Measurements from ENCODE around the gene PTOV1. TPM values are rescaled to one million over a fixed set of nuclear protein-coding genes. Genes with fewer than 3 reads are reported as not detected.

PTOV1 gene
- total and polyA plus RNA-seq, 2 donors (not counting 1 experiment from before 2014, with no cell fraction given) = 144 to 230 TPM

DNA sequence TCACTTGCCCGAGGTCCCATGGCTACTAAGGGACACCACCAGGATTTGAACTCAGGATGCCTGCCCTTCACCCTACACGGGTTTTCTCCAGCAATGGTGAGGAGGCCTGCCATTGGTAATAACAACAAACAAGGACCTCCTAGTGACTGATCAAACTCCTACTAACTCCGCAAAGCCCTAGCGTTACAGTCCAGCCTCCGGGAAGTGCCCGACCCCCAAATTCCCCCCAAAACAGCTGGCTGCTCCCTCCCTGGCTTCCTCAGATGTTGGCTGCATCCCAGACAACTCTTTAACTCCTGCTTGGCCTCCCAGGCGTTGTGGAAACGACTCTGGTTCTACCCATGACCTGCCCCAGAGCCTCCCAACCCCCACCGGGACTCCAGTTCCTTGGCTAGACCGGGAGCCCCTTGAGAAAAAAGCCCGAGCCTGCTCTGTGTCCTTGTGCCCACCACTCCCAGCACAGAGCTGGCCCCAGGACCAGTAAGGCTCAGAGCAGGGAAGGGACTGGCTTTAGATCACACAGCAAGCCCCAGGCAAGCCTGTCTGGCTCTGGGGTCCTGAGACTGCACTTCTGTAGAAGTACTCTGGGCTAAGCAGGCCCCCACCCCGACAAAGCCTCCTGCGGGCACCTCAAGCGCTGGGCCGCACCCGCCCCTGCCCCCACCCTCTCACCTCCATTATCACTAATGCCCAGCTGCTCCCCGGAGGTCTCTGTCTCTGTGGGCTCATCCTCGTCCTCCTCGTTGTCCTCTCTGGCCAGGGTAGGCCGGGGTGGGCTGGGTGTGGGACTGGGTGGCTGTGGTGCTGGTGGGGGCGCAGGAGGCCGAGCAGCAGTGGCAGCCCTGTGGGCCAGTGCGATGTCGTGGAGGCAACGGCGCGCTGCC is 21.5 kb downstream of the PTOV1 start:
- TF ChIP-seq, protein P1, sequence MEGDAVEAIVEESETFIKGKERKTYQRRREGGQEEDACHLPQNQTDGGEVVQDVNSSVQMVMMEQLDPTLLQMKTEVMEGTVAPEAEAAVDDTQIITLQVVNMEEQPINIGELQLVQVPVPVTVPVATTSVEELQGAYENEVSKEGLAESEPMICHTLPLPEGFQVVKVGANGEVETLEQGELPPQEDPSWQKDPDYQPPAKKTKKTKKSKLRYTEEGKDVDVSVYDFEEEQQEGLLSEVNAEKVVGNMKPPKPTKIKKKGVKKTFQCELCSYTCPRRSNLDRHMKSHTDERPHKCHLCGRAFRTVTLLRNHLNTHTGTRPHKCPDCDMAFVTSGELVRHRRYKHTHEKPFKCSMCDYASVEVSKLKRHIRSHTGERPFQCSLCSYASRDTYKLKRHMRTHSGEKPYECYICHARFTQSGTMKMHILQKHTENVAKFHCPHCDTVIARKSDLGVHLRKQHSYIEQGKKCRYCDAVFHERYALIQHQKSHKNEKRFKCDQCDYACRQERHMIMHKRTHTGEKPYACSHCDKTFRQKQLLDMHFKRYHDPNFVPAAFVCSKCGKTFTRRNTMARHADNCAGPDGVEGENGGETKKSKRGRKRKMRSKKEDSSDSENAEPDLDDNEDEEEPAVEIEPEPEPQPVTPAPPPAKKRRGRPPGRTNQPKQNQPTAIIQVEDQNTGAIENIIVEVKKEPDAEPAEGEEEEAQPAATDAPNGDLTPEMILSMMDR (IDR thresholded peaks at IDR 0.05) = no peak
- no peak for TF ChIP-seq EZH2 (IDR thresholded peaks at IDR 0.05; ENCODE audit: borderline replicate concordance, insufficient read depth, low read depth, low read length, poor library complexity, severe bottlenecking)
- peak overlapping the region; percentile 62 for H3K4me3 Mint-ChIP-seq

DNA sequence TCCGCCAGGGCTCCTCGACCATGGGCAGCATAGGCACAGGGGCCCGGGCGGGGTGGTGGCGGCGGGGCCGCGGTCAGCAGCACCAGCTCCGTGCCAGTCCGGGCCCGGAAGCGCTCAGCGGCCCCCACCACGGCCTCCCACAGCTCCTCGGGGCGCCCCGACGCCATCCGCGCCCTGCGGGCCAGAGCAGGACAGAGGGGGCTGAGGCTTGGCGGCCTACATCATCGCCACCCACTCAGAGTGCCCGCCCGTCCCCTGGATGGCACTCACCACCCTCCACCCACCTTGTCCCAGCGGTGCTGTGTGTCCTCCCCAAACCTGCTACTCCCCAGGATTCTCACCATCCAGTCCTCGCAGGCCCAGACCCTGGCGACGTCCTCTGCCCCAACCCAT is 22.2 kb downstream of the PTOV1 start:
- H3K4me2 ChIP-seq (replicated peaks; ENCODE audit: low read depth, low read length, poor library complexity, severe bottlenecking) = no peak overlapping the region
- peaks cover 0 to 11% (median 0%) of the 10 kb centered on the region in 3 donors for H3K9me3 ChIP-seq (ENCODE audit: control extremely low read depth in 1 of 3, control insufficient read depth in 2 of 3, insufficient read depth in 1 of 3, low read length in 2 of 3)
- Mint-ChIP-seq H3K4me1 (peaks cover 27% of the 10 kb centered on the region), H3K4me3 (no peak overlapping the region), H3K9me3 (ENCODE audit: insufficient read depth) (no peaks in the 10 kb centered on the region), H3K27ac (no peak overlapping the region), H3K27me3 (no peaks in the 10 kb centered on the region)
- WGBS (ENCODE audit: insufficient coverage) = 94% methylated on average over 24 of the region's 29 CpGs
- peaks cover 28 to 33% of the 10 kb centered on the region in 2 donors for H3K4me1 ChIP-seq (ENCODE audit: control insufficient read depth in 2 of 2, insufficient read depth in 2 of 2, low read length in 2 of 2)
- ChIA-PET POLR2A (no interaction called here), CTCF (no interaction called here)
- H2AFZ ChIP-seq (ENCODE audit: insufficient read depth, low read depth, low read length, poor library complexity, severe bottlenecking) = no peak overlapping the region
- H3K4me3 ChIP-seq (ENCODE audit: control extremely low read depth in 1 of 5, extremely low read depth in 1 of 5, insufficient read depth in 1 of 5, low read depth in 2 of 5, low read length in 4 of 5) = no peak overlapping the region
- intact Hi-C loops (cut with micrococcal nuclease) = no loop called here
- no peak for TF ChIP-seq EZH2 (IDR thresholded peaks at IDR 0.05; ENCODE audit: borderline replicate concordance, insufficient read depth, low read depth, low read length, poor library complexity, severe bottlenecking)
- TF ChIP-seq, protein P1 (IDR thresholded peaks at IDR 0.05) = no peak
- ATAC-seq (ENCODE audit: low read depth) (no peak), DNase-seq (no peak)
- H3K9ac ChIP-seq (ENCODE audit: low read length) = no peak overlapping the region
- H3K27ac ChIP-seq (ENCODE audit: low read length in 2 of 2) = no peak overlapping the region
- peaks cover 0 to 3% of the 10 kb centered on the region in 2 experiments for H3K36me3 ChIP-seq (replicated peaks in 1 of 2; ENCODE audit: control extremely low read depth in 1 of 2, control insufficient read depth in 1 of 2, extremely low read depth in 1 of 2, insufficient read depth in 2 of 2, low read length in 1 of 2)
- peaks cover 30% of the 10 kb centered on the region for H3K79me2 ChIP-seq (ENCODE audit: control insufficient read depth, insufficient read depth, low read length)
- H4K20me1 ChIP-seq (ENCODE audit: control insufficient read depth, insufficient read depth, low read length, poor library complexity, severe bottlenecking) = peaks cover 2% of the 10 kb centered on the region
- no peaks in the 10 kb centered on the region for H3K27me3 ChIP-seq (replicated peaks in 1 of 4; ENCODE audit: control extremely low read depth in 1 of 4, control insufficient read depth in 3 of 4, insufficient read depth in 4 of 4, low read length in 3 of 4)

More for the DNA sequence above, 21.5 kb downstream of the PTOV1 start:
- ChIA-PET CTCF (no interaction called here), POLR2A (interaction anchor here (0.5 to 0.6 kb wide), 2 partner anchors 56 to 64 kb away, joined by 3 to 4 read pairs; no protein-coding TSS in a partner anchor)
- Histone ChIP-seq H2AFZ (ENCODE audit: insufficient read depth, low read depth, low read length, poor library complexity, severe bottlenecking) (no peak overlapping the region), H3K9ac (ENCODE audit: low read length) (no peak overlapping the region), H3K4me3 (ENCODE audit: control extremely low read depth in 1 of 5, extremely low read depth in 1 of 5, insufficient read depth in 1 of 5, low read depth in 2 of 5, low read length in 4 of 5) (no peak overlapping the region), H3K27ac (ENCODE audit: low read length in 2 of 2) (no peak overlapping the region), H3K79me2 (ENCODE audit: control insufficient read depth, insufficient read depth, low read length) (peaks cover 27% of the 10 kb centered on the region), H3K36me3 (replicated peaks in 1 of 2; ENCODE audit: control extremely low read depth in 1 of 2, control insufficient read depth in 1 of 2, extremely low read depth in 1 of 2, insufficient read depth in 2 of 2, low read length in 1 of 2) (peaks cover 0 to 3% of the 10 kb centered on the region in 2 experiments), H3K4me2 (replicated peaks; ENCODE audit: low read depth, low read length, poor library complexity, severe bottlenecking) (no peak overlapping the region), H3K9me3 (ENCODE audit: control extremely low read depth in 1 of 3, control insufficient read depth in 2 of 3, insufficient read depth in 1 of 3, low read length in 2 of 3) (peaks cover 0 to 18% (median 0%) of the 10 kb centered on the region in 3 donors), H3K4me1 (ENCODE audit: control insufficient read depth in 2 of 2, insufficient read depth in 2 of 2, low read length in 2 of 2) (peaks cover 27 to 38% of the 10 kb centered on the region in 2 donors), H3K27me3 (replicated peaks in 1 of 4; ENCODE audit: control extremely low read depth in 1 of 4, control insufficient read depth in 3 of 4, insufficient read depth in 4 of 4, low read length in 3 of 4) (no peaks in the 10 kb centered on the region), H4K20me1 (ENCODE audit: control insufficient read depth, insufficient read depth, low read length, poor library complexity, severe bottlenecking) (no peaks in the 10 kb centered on the region)
- Mint-ChIP-seq H3K9me3 (ENCODE audit: insufficient read depth) (no peaks in the 10 kb centered on the region), H3K27ac (no peak overlapping the region), H3K4me1 (peaks cover 28% of the 10 kb centered on the region), H3K27me3 (no peaks in the 10 kb centered on the region)
- no peak for DNase-seq
- WGBS (ENCODE audit: insufficient coverage) = 94% methylated on average over 16 of the region's 27 CpGs
- intact Hi-C loops (cut with micrococcal nuclease) = no loop called here
- no peak for ATAC-seq (ENCODE audit: low read depth)
